Central memory CD4-positive, alpha-beta T cell (primary cell): Measurements from ENCODE around the gene MYH7B.

Experiments
- DNase-seq: peaks from one replicate; pipeline ENCODE4 v3.0.0; 2022

MYH7B gene

GRCh38 chr20:34945315-34946077 is 10.2 kb upstream of the MYH7B start:
- no peak for DNase-seq

- no peak for DNase-seq
Observed at GRCh38 chr20:34946661-34947060, 9.0 kb upstream of the MYH7B start.

- DNase-seq, result no peak
Observed at GRCh38 chr20:34947336-34947735, 8.3 kb upstream of the MYH7B start.

- DNase-seq, result no peak
Observed at GRCh38 chr20:34948030-34948429, 7.6 kb upstream of the MYH7B start.

GRCh38 chr20:34949120-34949519 is 6.5 kb upstream of the MYH7B start:
- no peak for DNase-seq

- DNase-seq, result no peak
Observed at GRCh38 chr20:34951252-34951651, 4.4 kb upstream of the MYH7B start.

GRCh38 chr20:34951652-34952051 is 4.0 kb upstream of the MYH7B start:
- no peak for DNase-seq

- no peak for DNase-seq
Observed at GRCh38 chr20:34952671-34953070, 3.0 kb upstream of the MYH7B start.

GRCh38 chr20:34953960-34954359 is 1.7 kb upstream of the MYH7B start:
- no peak for DNase-seq

- no peak for DNase-seq
Observed at GRCh38 chr20:34954904-34955230, 801 bp upstream of the MYH7B start.

GRCh38 chr20:34956041-34956458 is 382 bp downstream of the MYH7B start:
- no peak for DNase-seq

GRCh38 chr20:34956751-34957472 is 1.2 kb downstream of the MYH7B start:
- DNase-seq, result no peak

- DNase-seq, result no peak
Observed at GRCh38 chr20:34964486-34964885, 8.8 kb downstream of the MYH7B start.

GRCh38 chr20:34965051-34965450 is 9.4 kb downstream of the MYH7B start:
- no peak for DNase-seq

- no peak for DNase-seq
Observed at GRCh38 chr20:34967421-34967820, 11.8 kb downstream of the MYH7B start.

GRCh38 chr20:34968042-34968775 is 12.5 kb downstream of the MYH7B start:
- DNase-seq, result no peak

GRCh38 chr20:34970193-34970840 is 14.6 kb downstream of the MYH7B start:
- DNase-seq, result no peak

- no peak for DNase-seq
Observed at GRCh38 chr20:34970846-34971560, 15.3 kb downstream of the MYH7B start.

GRCh38 chr20:34971561-34972235 is 16.0 kb downstream of the MYH7B start:
- DNase-seq, result no peak

GRCh38 chr20:34974246-34974645 is 18.6 kb downstream of the MYH7B start:
- no peak for DNase-seq

- DNase-seq, result no peak
Observed at GRCh38 chr20:34976286-34976685, 20.6 kb downstream of the MYH7B start.
